HepG2 (cell line): ENCODE results near the gene ST6GALNAC6. TPM values are rescaled to one million over a fixed set of nuclear protein-coding genes. Genes with fewer than 3 reads are reported as not detected.
A peak's percentile ranks its signal among the peaks of the same experiment; 100 is the strongest.

ENCODE experiments used
- AHR ChIP-seq: IDR thresholded peaks from 2 replicates; pipeline ENCODE4 v1.6.1; 2018; ENCODE audit warnings: missing genetic modification reagents, missing compliant biosample characterization
- ARID2 ChIP-seq: sonication (generic); formaldehyde crosslinking; IDR thresholded peaks from 2 replicates; pipeline ENCODE4 v1.8.1; 2022; ENCODE audit warnings: mild to moderate bottlenecking, missing genetic modification reagents, borderline replicate concordance
- CBFB ChIP-seq: sonication (generic); formaldehyde crosslinking; IDR thresholded peaks from 2 replicates; pipeline ENCODE4 v1.4.0; 2020; ENCODE audit warnings: missing genetic modification reagents
- CREM ChIP-seq, 2 experiments: sonication (generic) in 1 of 2; formaldehyde crosslinking in 1 of 2; IDR thresholded peaks; 2 replicates each; pipeline versions ENCODE4 v1.4.0 to v1.6.1; 2016 to 2020; ENCODE audit warnings: antibody characterized with exemption in 1 of 2, mild to moderate bottlenecking in 1 of 2, missing genetic modification reagents in 1 of 2
- IRX3 ChIP-seq: sonication (generic); formaldehyde crosslinking; IDR thresholded peaks from 2 replicates; pipeline ENCODE4 v1.8.1; 2023; ENCODE audit warnings: mild to moderate bottlenecking, low read depth, missing genetic modification reagents, borderline replicate concordance
- LCORL ChIP-seq, 2 experiments: fragments of 450-650 bp in 1 of 2; sonication (generic) in 1 of 2; formaldehyde crosslinking in 1 of 2; IDR thresholded peaks; 2 replicates each; pipeline versions ENCODE4 v1.5.0 to v1.6.1; 2017 to 2020; ENCODE audit warnings: antibody characterized with exemption in 1 of 2, missing genetic modification reagents in 1 of 2
- RBFOX2 ChIP-seq: fragments of 200-400 bp; formaldehyde crosslinking; IDR thresholded peaks from 2 replicates; pipeline ENCODE4 v1.6.1; 2017; ENCODE audit warnings: low read depth, mild to moderate bottlenecking, low read length
- SSRP1 ChIP-seq: IDR thresholded peaks from 2 replicates; pipeline ENCODE4 v1.6.1; 2016; ENCODE audit warnings: control low read depth
- TCF7L2 ChIP-seq: IDR thresholded peaks from 2 replicates; pipeline ENCODE4 v1.6.1; 2011; ENCODE audit warnings: mild to moderate bottlenecking, low read depth, low read length, moderate library complexity
- TEAD3 ChIP-seq: optimal IDR thresholded peaks from 2 replicates; pipeline ENCODE3; 2016; ENCODE audit warnings: borderline replicate concordance
- ZNF546 ChIP-seq: sonication (generic); formaldehyde crosslinking; conservative IDR thresholded peaks from 2 replicates; pipeline ENCODE4 v1.8.1; 2023; ENCODE audit warnings: mild to moderate bottlenecking, missing genetic modification reagents
- ZNF564 ChIP-seq: sonication (generic); formaldehyde crosslinking; IDR thresholded peaks from 2 replicates; pipeline ENCODE4 v1.8.1; 2023; ENCODE audit warnings: mild to moderate bottlenecking, missing genetic modification reagents
- polyA plus RNA-seq, 8 experiments: library from polyadenylated mRNA; depleted of rRNA in 3 of 8; stranded (reverse) in 7 of 8; unstranded in 1 of 8; fragments of >200 nt; fragmentation: Illumina TruSeq in 4 of 8; extraction: Trizol in 4 of 8; gene quantifications; 2 replicates each; pipeline versions ENCODE4 v1.2.1 to v1.2.3, GENCODE V29; 2011 to 2016; ENCODE audit warnings: low read depth in 4 of 8, missing spikeins in 1 of 8, mixed read lengths in 1 of 8; ENCODE audit not compliant: insufficient read depth in 1 of 8
- total RNA-seq, 5 experiments: library from RNA; depleted of rRNA; stranded (reverse); fragments of >200 nt; fragmentation: Illumina TruSeq; extraction: Trizol; gene quantifications; 2 replicates each; pipeline ENCODE4 v1.2.3, GENCODE V29; 2016; ENCODE audit warnings: low read depth in 1 of 5
- TF ChIP-seq, protein P1 (sequence below): sonication (generic); formaldehyde crosslinking; IDR thresholded peaks from 2 replicates; pipeline ENCODE4 v1.5.1; 2020; ENCODE audit warnings: missing genetic modification reagents, mild to moderate bottlenecking, borderline replicate concordance
- TF ChIP-seq, protein P2 (sequence below): IDR thresholded peaks from 2 replicates; pipeline ENCODE4 v1.6.1; 2018; ENCODE audit warnings: missing genetic modification reagents, mild to moderate bottlenecking, missing compliant biosample characterization
- TF ChIP-seq, protein P3 (sequence below): sonication (generic); formaldehyde crosslinking; IDR thresholded peaks from 2 replicates; pipeline ENCODE4 v1.4.0; 2020; ENCODE audit warnings: missing genetic modification reagents
- TF ChIP-seq, protein P4 (sequence below): sonication (generic); formaldehyde crosslinking; IDR thresholded peaks from 2 replicates; pipeline ENCODE4 v1.4.0; 2020; ENCODE audit warnings: missing genetic modification reagents, borderline replicate concordance

ST6GALNAC6 gene
- total and polyA plus RNA-seq, 2 of the 13 experiments (the other 11 are each of a cell fraction or from before 2014, with no cell fraction given): 18.5 to 65.4 TPM

DNA sequence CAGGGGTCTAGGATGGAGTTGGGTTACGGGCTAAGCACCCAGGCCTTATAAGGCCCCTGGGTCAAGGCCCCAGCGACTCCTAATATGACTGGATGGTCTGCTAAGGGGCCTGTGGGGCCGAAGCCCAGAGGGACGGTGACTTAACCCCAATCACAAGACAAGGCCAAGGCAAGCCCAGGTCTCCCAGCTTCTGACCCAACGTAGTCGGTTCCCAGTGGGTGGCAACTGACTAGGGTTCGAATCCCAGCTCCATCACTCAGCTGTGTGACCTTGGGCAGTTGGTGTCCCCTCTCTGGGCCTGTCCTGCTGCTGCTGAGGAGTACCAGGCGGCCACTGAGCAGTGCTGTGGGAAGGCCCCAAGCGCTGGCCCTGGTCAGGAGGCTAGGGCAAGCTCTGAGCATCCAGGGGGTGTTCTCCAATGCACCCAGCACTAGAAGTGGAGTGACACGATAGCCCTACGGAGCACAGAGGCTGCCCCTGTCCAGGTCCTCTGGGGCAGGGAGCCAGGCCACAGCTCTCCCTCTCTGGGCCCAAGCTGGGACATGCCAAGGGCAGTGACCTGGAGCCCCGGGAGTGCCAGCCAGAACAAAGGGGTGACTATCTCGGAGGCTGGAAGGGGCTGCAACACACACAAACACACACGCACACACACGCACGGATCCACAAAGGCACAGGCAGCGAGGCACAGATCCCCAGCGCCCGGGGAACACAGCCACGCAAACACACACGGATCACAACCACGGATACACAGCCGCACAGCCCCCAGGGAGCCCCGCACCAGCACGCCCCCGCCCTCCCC is 22.4 kb downstream of the ST6GALNAC6 start (continued):
- TF ChIP-seq, protein P1, sequence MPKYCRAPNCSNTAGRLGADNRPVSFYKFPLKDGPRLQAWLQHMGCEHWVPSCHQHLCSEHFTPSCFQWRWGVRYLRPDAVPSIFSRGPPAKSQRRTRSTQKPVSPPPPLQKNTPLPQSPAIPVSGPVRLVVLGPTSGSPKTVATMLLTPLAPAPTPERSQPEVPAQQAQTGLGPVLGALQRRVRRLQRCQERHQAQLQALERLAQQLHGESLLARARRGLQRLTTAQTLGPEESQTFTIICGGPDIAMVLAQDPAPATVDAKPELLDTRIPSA (CRISPR knock-in tag): no peak
- no peak for TF ChIP-seq AHR (CRISPR knock-in tag)
- no peak for TF ChIP-seq CREM (IDR thresholded peaks at IDR 0.05)
- no peak for TF ChIP-seq CREM (CRISPR knock-in tag; IDR thresholded peaks at IDR 0.05)
- TF ChIP-seq LCORL (IDR thresholded peaks at IDR 0.05): no peak
- TF ChIP-seq LCORL (CRISPR knock-in tag; IDR thresholded peaks at IDR 0.05): peak; percentile 29; the same call in 1 of the 2 replicates
- TF ChIP-seq RBFOX2: no peak
- TF ChIP-seq, protein P2, sequence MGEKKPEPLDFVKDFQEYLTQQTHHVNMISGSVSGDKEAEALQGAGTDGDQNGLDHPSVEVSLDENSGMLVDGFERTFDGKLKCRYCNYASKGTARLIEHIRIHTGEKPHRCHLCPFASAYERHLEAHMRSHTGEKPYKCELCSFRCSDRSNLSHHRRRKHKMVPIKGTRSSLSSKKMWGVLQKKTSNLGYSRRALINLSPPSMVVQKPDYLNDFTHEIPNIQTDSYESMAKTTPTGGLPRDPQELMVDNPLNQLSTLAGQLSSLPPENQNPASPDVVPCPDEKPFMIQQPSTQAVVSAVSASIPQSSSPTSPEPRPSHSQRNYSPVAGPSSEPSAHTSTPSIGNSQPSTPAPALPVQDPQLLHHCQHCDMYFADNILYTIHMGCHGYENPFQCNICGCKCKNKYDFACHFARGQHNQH: no peak
- peak; percentile 20; the same call in 1 of the 2 replicates for TF ChIP-seq ZNF564
- TF ChIP-seq TEAD3 (CRISPR knock-in tag): peak; percentile 22
- TF ChIP-seq IRX3 (CRISPR knock-in tag): no peak
- TF ChIP-seq, protein P3, sequence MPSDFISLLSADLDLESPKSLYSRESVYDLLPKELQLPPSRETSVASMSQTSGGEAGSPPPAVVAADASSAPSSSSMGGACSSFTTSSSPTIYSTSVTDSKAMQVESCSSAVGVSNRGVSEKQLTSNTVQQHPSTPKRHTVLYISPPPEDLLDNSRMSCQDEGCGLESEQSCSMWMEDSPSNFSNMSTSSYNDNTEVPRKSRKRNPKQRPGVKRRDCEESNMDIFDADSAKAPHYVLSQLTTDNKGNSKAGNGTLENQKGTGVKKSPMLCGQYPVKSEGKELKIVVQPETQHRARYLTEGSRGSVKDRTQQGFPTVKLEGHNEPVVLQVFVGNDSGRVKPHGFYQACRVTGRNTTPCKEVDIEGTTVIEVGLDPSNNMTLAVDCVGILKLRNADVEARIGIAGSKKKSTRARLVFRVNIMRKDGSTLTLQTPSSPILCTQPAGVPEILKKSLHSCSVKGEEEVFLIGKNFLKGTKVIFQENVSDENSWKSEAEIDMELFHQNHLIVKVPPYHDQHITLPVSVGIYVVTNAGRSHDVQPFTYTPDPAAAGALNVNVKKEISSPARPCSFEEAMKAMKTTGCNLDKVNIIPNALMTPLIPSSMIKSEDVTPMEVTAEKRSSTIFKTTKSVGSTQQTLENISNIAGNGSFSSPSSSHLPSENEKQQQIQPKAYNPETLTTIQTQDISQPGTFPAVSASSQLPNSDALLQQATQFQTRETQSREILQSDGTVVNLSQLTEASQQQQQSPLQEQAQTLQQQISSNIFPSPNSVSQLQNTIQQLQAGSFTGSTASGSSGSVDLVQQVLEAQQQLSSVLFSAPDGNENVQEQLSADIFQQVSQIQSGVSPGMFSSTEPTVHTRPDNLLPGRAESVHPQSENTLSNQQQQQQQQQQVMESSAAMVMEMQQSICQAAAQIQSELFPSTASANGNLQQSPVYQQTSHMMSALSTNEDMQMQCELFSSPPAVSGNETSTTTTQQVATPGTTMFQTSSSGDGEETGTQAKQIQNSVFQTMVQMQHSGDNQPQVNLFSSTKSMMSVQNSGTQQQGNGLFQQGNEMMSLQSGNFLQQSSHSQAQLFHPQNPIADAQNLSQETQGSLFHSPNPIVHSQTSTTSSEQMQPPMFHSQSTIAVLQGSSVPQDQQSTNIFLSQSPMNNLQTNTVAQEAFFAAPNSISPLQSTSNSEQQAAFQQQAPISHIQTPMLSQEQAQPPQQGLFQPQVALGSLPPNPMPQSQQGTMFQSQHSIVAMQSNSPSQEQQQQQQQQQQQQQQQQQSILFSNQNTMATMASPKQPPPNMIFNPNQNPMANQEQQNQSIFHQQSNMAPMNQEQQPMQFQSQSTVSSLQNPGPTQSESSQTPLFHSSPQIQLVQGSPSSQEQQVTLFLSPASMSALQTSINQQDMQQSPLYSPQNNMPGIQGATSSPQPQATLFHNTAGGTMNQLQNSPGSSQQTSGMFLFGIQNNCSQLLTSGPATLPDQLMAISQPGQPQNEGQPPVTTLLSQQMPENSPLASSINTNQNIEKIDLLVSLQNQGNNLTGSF (CRISPR knock-in tag): 0 out of 2 replicates have a peak, but pooled peaks have one; percentile 30
- no peak for TF ChIP-seq ZNF546 (CRISPR knock-in tag)
- TF ChIP-seq, protein P4, sequence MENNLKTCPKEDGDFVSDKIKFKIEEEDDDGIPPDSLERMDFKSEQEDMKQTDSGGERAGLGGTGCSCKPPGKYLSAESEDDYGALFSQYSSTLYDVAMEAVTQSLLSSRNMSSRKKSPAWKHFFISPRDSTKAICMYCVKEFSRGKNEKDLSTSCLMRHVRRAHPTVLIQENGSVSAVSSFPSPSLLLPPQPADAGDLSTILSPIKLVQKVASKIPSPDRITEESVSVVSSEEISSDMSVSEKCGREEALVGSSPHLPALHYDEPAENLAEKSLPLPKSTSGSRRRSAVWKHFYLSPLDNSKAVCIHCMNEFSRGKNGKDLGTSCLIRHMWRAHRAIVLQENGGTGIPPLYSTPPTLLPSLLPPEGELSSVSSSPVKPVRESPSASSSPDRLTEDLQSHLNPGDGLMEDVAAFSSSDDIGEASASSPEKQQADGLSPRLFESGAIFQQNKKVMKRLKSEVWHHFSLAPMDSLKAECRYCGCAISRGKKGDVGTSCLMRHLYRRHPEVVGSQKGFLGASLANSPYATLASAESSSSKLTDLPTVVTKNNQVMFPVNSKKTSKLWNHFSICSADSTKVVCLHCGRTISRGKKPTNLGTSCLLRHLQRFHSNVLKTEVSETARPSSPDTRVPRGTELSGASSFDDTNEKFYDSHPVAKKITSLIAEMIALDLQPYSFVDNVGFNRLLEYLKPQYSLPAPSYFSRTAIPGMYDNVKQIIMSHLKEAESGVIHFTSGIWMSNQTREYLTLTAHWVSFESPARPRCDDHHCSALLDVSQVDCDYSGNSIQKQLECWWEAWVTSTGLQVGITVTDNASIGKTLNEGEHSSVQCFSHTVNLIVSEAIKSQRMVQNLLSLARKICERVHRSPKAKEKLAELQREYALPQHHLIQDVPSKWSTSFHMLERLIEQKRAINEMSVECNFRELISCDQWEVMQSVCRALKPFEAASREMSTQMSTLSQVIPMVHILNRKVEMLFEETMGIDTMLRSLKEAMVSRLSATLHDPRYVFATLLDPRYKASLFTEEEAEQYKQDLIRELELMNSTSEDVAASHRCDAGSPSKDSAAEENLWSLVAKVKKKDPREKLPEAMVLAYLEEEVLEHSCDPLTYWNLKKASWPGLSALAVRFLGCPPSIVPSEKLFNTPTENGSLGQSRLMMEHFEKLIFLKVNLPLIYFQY (CRISPR knock-in tag): no peak
- no peak for TF ChIP-seq TCF7L2
- no peak for TF ChIP-seq ARID2
- TF ChIP-seq CBFB (CRISPR knock-in tag): no peak
- no peak for TF ChIP-seq SSRP1 (CRISPR knock-in tag)
